HG02840 (cell line): ENCODE data around the gene ABCG5.

Source experiments
- ATAC-seq: cut with Tn5 transposase; IDR thresholded peaks from one replicate; pipeline ENCODE4 v1.9.1; 2021; ENCODE audit warnings: mild to moderate bottlenecking, moderate library complexity, moderate number of reproducible peaks; ENCODE audit not compliant: unreplicated experiment, low FRiP score

Gene ABCG5

GRCh38 chr2:43764086-43764705, 74.4 kb downstream of the ABCG5 start:
- ATAC-seq = no peak

GRCh38 chr2:43763091-43763490, 75.5 kb downstream of the ABCG5 start:
- no peak for ATAC-seq
